DND-41 (cell line): ENCODE data around the gene LCE2A.

ENCODE experiments used
- ATAC-seq: fragments of 200-7000 bp; cut with Tn5 transposase; 3 replicates; pipeline ENCODE4 v1.9.1; 2021; ENCODE audit warnings: low read depth; ENCODE audit not compliant: insufficient read depth
- DNase-seq: peaks from one replicate; pipeline ENCODE4 v3.0.0-alpha.2; 2020
- H2AFZ ChIP-seq: 2 replicates; pipeline ENCODE4 v1.6.0; 2012; ENCODE audit warnings: low read depth, low read length
- H3K27ac ChIP-seq: 2 replicates; pipeline ENCODE4 v1.5.1; 2012; ENCODE audit warnings: low read length, inconsistent platforms
- H3K27me3 ChIP-seq: fragments of 200-600 bp; sonication (generic); 2 replicates; pipeline ENCODE4 v1.6.0; 2012; ENCODE audit warnings: low read length, mild to moderate bottlenecking, inconsistent platforms; ENCODE audit not compliant: insufficient read depth, poor library complexity
- H3K36me3 ChIP-seq: 2 replicates; pipeline ENCODE4 v1.5.1; 2012; ENCODE audit warnings: low read length, inconsistent platforms; ENCODE audit not compliant: insufficient read depth
- H3K4me1 ChIP-seq: 2 replicates; pipeline ENCODE4 v1.5.1; 2012; ENCODE audit warnings: mild to moderate bottlenecking, low read length; ENCODE audit not compliant: insufficient read depth
- H3K4me2 ChIP-seq: 2 replicates; pipeline ENCODE4 v1.6.0; 2012; ENCODE audit warnings: mild to moderate bottlenecking, moderate library complexity, low read length, inconsistent platforms; ENCODE audit not compliant: insufficient read depth
- H3K4me3 ChIP-seq, 2 experiments: fragments of 200-600 bp in 1 of 2; shearing (Covaris generic) in 1 of 2; 2 replicates each; pipeline ENCODE4 v1.5.1; 2012 to 2016; ENCODE audit warnings: inconsistent platforms in 2 of 2, low read length in 2 of 2, mild to moderate bottlenecking in 2 of 2, low read depth in 1 of 2, moderate library complexity in 1 of 2
- H3K79me2 ChIP-seq: 2 replicates; pipeline ENCODE4 v1.6.0; 2012; ENCODE audit warnings: low read length, inconsistent platforms; ENCODE audit not compliant: insufficient read depth
- H3K9ac ChIP-seq: 2 replicates; pipeline ENCODE4 v1.6.0; 2012; ENCODE audit warnings: low read depth, mild to moderate bottlenecking, inconsistent platforms, low read length, moderate library complexity
- H3K9me3 ChIP-seq: 2 replicates; pipeline ENCODE4 v1.5.1; 2012; ENCODE audit warnings: low read length, moderate library complexity, mild to moderate bottlenecking, inconsistent platforms; ENCODE audit not compliant: insufficient read depth, severe bottlenecking
- H4K20me1 ChIP-seq: 2 replicates; pipeline ENCODE4 v1.6.0; 2012; ENCODE audit warnings: low read length; ENCODE audit not compliant: insufficient read depth
- CTCF ChIP-seq: IDR thresholded peaks from 2 replicates; pipeline ENCODE4 v1.5.1; 2012; ENCODE audit warnings: borderline replicate concordance, low read length, moderate library complexity, mild to moderate bottlenecking; ENCODE audit not compliant: poor library complexity, severe bottlenecking; ENCODE audit errors: extremely low read depth
- EZH2 ChIP-seq: IDR thresholded peaks from 3 replicates; pipeline ENCODE4 v1.6.1; 2012; ENCODE audit warnings: borderline replicate concordance, low read depth, mild to moderate bottlenecking, moderate library complexity, low read length, inconsistent platforms; ENCODE audit not compliant: severe bottlenecking

Gene LCE2A

GRCh38 chr1:152718238-152718637 is 20.1 kb downstream of the LCE2A start:
- H3K79me2 ChIP-seq: no peaks in the 10 kb centered on the region
- H3K9me3 ChIP-seq: no peaks in the 10 kb centered on the region
- ATAC-seq (no peak), DNase-seq (no peak)
- TF ChIP-seq EZH2: no peak
- TF ChIP-seq CTCF: no peak
- H3K4me1 ChIP-seq: no peaks in the 10 kb centered on the region
- H3K9ac ChIP-seq: no peak overlapping the region
- no peaks in the 10 kb centered on the region for H4K20me1 ChIP-seq
- no peak overlapping the region for H3K27ac ChIP-seq
- H3K36me3 ChIP-seq: no peaks in the 10 kb centered on the region
- no peak overlapping the region for H2AFZ ChIP-seq
- H3K4me2 ChIP-seq: no peak overlapping the region
- no peak overlapping the region for H3K4me3 ChIP-seq
- peaks cover 3% of the 10 kb centered on the region for H3K27me3 ChIP-seq

- H4K20me1 ChIP-seq: no peaks in the 10 kb centered on the region
- peaks cover 10% of the 10 kb centered on the region for H3K27me3 ChIP-seq
- no peaks in the 10 kb centered on the region for H3K79me2 ChIP-seq
- H3K4me2 ChIP-seq: no peak overlapping the region
- H2AFZ ChIP-seq: no peak overlapping the region
- H3K36me3 ChIP-seq: no peaks in the 10 kb centered on the region
- no peak for DNase-seq
- no peak overlapping the region for H3K27ac ChIP-seq
- no peak overlapping the region for H3K4me3 ChIP-seq
- TF ChIP-seq EZH2: no peak
- no peak for TF ChIP-seq CTCF
- no peak overlapping the region for H3K9ac ChIP-seq
- no peak for ATAC-seq
- H3K9me3 ChIP-seq: no peaks in the 10 kb centered on the region
- no peaks in the 10 kb centered on the region for H3K4me1 ChIP-seq
Measured at GRCh38 chr1:152725261-152725660, 27.1 kb downstream of the LCE2A start.

GRCh38 chr1:152728986-152729385 is 30.8 kb downstream of the LCE2A start:
- DNase-seq: no peak
- Histone ChIP-seq H3K9me3 (no peaks in the 10 kb centered on the region), H3K4me2 (no peak overlapping the region), H3K9ac (no peak overlapping the region), H2AFZ (no peak overlapping the region), H3K4me3 (no peak overlapping the region), H3K4me1 (no peaks in the 10 kb centered on the region), H4K20me1 (no peaks in the 10 kb centered on the region), H3K27me3 (peaks cover 10% of the 10 kb centered on the region), H3K36me3 (no peaks in the 10 kb centered on the region), H3K79me2 (no peaks in the 10 kb centered on the region), H3K27ac (no peak overlapping the region)
- no peak for TF ChIP-seq EZH2
- no peak for TF ChIP-seq CTCF
- no peak for ATAC-seq

GRCh38 chr1:152735648-152736047 is 37.5 kb downstream of the LCE2A start:
- Histone ChIP-seq H3K4me1 (no peaks in the 10 kb centered on the region), H3K4me3 (no peak overlapping the region), H2AFZ (no peak overlapping the region), H3K4me2 (no peak overlapping the region), H3K9me3 (no peaks in the 10 kb centered on the region), H3K36me3 (no peaks in the 10 kb centered on the region), H3K79me2 (no peaks in the 10 kb centered on the region), H3K27ac (no peak overlapping the region), H4K20me1 (no peaks in the 10 kb centered on the region), H3K27me3 (peaks cover 16% of the 10 kb centered on the region), H3K9ac (no peak overlapping the region)
- no peak for ATAC-seq
- no peak for TF ChIP-seq EZH2
- TF ChIP-seq CTCF: peak; percentile 47
- no peak for DNase-seq
